SJSA1 (cell line): ENCODE results near the gene CNOT1. TPM values are rescaled to one million over a fixed set of nuclear protein-coding genes. Genes with fewer than 3 reads are reported as not detected.
"Not testable (repeated sequence)": the region's sequence is repeated elsewhere in the genome, so short reads cannot be mapped to it uniquely, and the experiment has no call there.

Experiments used
- DNase-seq, 2 experiments: peaks; one replicate each; pipeline ENCODE4 v3.0.0-alpha.2; 2015 to 2020; ENCODE audit warnings: low spot score in 2 of 2, low read depth in 1 of 2
- H3K27ac ChIP-seq: fragments of 250-450 bp; sonication (Bioruptor Pico); 2 replicates; pipeline ENCODE4 v1.5.1; 2020; ENCODE audit warnings: mild to moderate bottlenecking, moderate library complexity
- H3K27me3 ChIP-seq: fragments of 250-450 bp; sonication (Bioruptor Pico); replicated peaks from 2 replicates; pipeline ENCODE4 v1.5.1; 2020; ENCODE audit warnings: mild to moderate bottlenecking, moderate library complexity
- H3K36me3 ChIP-seq: fragments of 250-450 bp; sonication (Bioruptor Pico); 2 replicates; pipeline ENCODE4 v1.5.1; 2020; ENCODE audit warnings: mild to moderate bottlenecking
- H3K4me1 ChIP-seq: fragments of 250-450 bp; sonication (Bioruptor Pico); replicated peaks from 2 replicates; pipeline ENCODE4 v1.6.1; 2021; ENCODE audit warnings: mild to moderate bottlenecking
- H3K4me3 ChIP-seq: fragments of 250-450 bp; sonication (Bioruptor Pico); 2 replicates; pipeline ENCODE4 v1.5.1; 2020; ENCODE audit warnings: mild to moderate bottlenecking
- H3K9me3 ChIP-seq: fragments of 250-450 bp; sonication (Bioruptor Pico); replicated peaks from 2 replicates; pipeline ENCODE4 v1.5.1; 2020; ENCODE audit warnings: mild to moderate bottlenecking
- total RNA-seq: library from RNA; depleted of rRNA; stranded (reverse); fragments of >200 nt; shearing (Covaris generic); gene quantifications from 2 replicates; pipeline ENCODE4 v1.2.3, GENCODE V29; 2014; rRNA removed

Gene CNOT1
- 77.9 and 123 TPM in 2 replicates for total RNA-seq

DNA sequence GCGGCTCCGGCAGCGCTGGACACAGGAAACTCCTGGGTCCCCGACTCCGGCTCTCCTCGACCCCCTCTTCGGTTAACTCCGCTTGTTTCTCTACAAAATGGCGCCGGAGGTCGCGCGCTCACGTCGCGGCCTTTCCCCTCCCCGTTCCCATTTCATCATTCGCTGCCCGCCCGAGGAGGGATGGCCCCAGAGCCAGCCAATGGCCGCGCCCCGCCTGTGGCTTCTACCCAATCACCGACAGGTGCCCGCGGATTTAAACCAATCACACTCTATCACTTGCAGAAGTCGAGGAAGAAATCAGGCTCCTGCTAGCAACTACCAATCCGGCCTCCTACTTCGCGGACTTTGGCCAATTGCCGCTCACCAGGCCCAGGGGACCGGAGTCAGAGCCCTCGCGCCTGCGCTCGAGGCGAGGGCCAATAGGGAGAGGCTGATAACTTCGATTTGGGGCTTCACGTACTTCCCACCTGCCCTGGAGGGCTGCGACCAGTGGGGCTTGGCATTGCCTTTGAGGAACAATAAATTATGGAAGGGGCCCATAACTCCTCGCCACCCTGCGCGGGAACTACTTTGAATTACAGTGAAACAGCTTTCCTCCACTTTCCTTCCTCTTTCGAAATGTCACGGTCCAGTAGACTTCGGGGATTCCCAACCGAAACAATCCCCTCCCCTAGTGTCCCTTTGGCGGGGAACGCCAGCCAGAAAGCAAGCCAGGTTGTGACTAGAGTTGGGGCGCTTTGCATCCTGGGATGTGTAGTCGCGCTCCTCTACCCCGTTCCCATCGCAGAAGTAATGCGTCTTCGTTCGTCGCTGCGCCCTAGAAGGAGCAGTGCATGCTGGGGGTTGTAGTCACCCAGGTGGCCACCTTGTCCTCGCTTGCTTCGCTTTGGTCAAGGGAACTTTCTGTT, at the start of gene CNOT1:
Gene CNOT1, minus strand, starts transcription at position 94 of the 908 bp plus-strand sequence. CDS start 30,489 bp downstream, outside the sequence.
- Histone ChIP-seq H3K27me3 (no peaks in the 10 kb centered on the region), H3K36me3 (peaks cover 15% of the 10 kb centered on the region), H3K4me3 (peak within 1 kb of the TSS; percentile 68), H3K4me1 (peaks cover 10% of the 10 kb centered on the region; the same call in 1 of the 2 replicates), H3K9me3 (no peaks in the 10 kb centered on the region), H3K27ac (peak within 1 kb of the TSS; percentile 88)
- DNase-seq = peak; percentile 98

DNA sequence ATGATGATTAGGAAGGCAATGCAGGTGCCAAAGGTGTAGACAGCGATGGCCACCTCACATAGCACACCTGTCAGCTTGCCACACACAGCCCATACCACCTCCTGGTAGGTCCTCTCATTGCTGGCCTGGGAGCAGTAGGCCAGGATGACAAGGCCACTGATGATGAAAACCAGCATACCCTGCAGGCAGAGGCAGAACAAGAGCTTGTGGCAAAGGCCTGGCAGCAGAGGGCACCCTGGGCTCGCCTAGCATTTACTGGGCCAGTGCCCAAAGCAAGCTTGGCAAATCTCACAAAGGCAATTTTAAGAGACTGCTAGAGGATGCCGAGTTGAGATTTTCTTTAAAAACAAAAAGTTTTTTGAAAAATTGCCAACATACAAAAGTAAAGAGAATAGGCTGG, 49.1 kb upstream of the CNOT1 start:
- DNase-seq = no peak

DNA sequence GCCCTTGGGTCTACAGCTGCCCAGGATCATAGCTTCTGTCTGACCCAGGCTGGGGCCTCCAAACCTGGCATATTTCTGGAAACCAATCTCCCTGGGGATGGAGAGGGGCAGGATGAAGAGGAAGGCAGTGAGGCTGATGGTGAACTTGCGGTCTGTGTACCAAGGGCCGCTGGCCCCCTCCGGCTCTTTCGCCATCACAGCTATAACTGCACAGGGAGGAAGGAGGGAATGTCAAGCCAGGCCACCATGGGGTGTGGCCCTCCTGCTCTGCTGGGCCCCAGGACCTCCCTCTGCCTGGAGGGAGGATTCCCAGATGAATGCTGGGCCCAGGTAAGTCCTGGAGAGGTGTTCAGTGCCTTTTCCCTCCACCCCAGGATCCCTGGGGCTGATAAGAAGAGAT, 48.6 kb upstream of the CNOT1 start:
- DNase-seq = no peak
- Histone ChIP-seq H3K36me3 (peaks cover 18% of the 10 kb centered on the region), H3K4me3 (no peak overlapping the region), H3K27ac (no peak overlapping the region), H3K27me3 (no peaks in the 10 kb centered on the region), H3K9me3 (no peaks in the 10 kb centered on the region), H3K4me1 (no peaks in the 10 kb centered on the region; the same call in 1 of the 2 replicates)

More for the DNA sequence above, 49.1 kb upstream of the CNOT1 start:
- H3K4me1 ChIP-seq = peaks cover 3% of the 10 kb centered on the region
- peaks cover 18% of the 10 kb centered on the region for H3K36me3 ChIP-seq
- H3K27me3 ChIP-seq = no peaks in the 10 kb centered on the region
- H3K9me3 ChIP-seq = no peaks in the 10 kb centered on the region
- no peak overlapping the region for H3K4me3 ChIP-seq
- no peak overlapping the region for H3K27ac ChIP-seq

DNA sequence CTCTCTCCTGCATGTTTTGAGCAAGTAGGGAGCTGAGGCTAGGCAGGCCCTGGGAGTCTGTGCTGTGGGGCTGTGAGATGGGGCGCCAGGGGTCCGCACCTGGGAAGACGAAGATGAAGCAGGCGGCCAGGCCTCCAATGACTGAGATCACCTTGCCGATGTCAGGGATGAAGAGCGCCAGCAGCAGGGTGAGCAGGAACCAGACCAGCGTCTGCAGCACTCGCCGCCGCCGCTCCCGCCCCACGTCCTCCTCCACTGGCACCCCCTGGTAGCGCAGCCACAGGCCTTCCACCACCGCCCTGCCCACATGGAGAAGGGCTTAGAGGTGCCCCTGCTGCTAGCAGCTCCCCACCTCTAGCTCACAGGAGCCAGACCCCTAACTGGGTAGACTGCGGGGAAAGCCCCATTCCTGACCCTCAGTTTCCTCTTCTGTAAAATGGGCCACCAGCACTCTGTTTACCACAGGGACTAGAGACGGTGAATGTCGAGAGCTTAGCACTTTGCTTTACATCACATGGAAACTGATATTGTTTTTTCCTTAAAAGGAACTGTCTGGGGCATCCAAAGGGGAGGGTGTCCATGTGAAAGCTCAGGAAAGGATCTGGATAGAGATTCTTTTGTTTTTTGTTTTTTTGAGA, 41.4 kb upstream of the CNOT1 start:
- Histone ChIP-seq H3K4me1 (no peaks in the 10 kb centered on the region), H3K27ac (no peak overlapping the region), H3K36me3 (peaks cover 5% of the 10 kb centered on the region; the same call in 1 of the 2 replicates), H3K4me3 (no peak overlapping the region), H3K27me3 (no peaks in the 10 kb centered on the region), H3K9me3 (no peaks in the 10 kb centered on the region)
- no peak for DNase-seq

DNA sequence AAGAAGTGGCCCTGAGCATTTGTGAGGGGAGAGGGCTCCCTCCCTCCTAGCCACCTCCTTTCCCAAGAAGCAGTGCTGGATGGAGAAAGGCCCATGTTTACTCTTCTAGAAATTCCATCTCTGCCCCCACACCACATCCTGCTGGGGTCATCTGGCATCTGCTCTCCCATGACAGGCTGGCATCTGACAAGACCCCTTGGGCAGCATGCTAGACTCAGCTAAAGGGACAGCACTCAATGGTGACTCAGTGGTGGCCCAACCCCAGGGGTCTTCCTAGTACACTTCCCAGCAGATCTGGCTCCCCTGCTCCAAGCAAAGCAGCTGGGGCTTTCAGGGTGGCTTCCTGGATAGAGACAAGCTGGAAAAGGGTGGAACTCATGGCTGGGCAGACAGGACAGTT, 40.6 kb upstream of the CNOT1 start:
- no peaks in the 10 kb centered on the region for H3K4me1 ChIP-seq
- no peaks in the 10 kb centered on the region for H3K9me3 ChIP-seq
- no peaks in the 10 kb centered on the region for H3K36me3 ChIP-seq
- DNase-seq = no peak
- no peak overlapping the region for H3K27ac ChIP-seq
- H3K27me3 ChIP-seq = no peaks in the 10 kb centered on the region
- no peak overlapping the region for H3K4me3 ChIP-seq

DNA sequence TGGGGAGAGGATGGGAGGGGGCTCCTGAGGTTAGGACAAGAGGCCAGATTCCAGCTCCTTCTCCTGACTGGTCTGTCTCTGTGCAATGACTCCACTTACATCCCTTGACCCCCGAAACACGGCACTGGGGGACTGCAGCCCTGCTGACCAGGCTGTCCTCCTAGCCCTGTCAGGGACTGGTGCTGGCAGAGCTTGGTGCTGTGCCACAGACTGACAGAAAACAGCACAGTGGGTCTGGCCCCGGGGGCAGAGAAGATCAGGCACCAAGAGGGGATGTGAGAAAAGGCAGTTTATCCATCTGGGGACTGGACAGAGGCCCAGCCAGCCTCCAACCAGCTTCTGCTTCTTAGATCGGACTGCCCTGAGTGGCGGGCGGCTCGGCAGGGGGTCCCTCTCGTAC, 35.6 kb upstream of the CNOT1 start:
- H3K27ac ChIP-seq = no peak overlapping the region
- DNase-seq = no peak
- no peaks in the 10 kb centered on the region for H3K9me3 ChIP-seq
- no peaks in the 10 kb centered on the region for H3K4me1 ChIP-seq
- no peak overlapping the region for H3K4me3 ChIP-seq
- no peaks in the 10 kb centered on the region for H3K27me3 ChIP-seq
- H3K36me3 ChIP-seq = no peaks in the 10 kb centered on the region

DNA sequence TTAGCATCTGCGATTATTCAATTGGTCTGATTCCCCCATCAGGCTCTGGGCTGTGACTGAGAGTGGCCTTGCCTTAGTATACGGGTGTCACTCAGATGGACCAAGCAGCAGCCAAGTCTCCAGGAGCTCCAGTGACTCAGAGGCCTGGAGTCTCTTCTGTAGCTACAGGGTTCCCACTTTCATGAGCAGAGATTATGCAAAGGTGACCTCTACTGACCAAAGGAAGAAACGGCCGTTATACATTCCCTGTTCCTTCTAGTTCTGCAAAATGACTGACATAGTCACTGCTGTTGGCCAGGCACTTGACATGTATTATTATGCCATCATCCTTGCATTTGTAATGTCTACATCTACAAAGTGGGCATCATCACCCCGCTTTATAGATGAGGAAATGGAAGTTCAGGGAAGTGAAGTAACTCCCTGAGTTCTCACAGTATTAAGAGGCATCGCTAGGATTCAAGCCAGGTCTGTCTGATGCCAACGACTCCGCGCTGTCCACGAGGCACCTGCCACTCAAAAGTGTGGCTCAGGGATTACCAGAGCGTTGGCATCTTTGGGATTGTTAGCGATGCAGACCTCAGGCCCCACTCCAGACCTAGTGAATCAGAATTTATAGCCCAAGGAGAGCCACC, 31.7 kb upstream of the CNOT1 start:
- Histone ChIP-seq H3K27me3 (no peaks in the 10 kb centered on the region), H3K4me3 (no peak overlapping the region), H3K4me1 (no peaks in the 10 kb centered on the region), H3K27ac (no peak overlapping the region), H3K9me3 (no peaks in the 10 kb centered on the region), H3K36me3 (no peaks in the 10 kb centered on the region)
- DNase-seq = peak; percentile 54 to 69

DNA sequence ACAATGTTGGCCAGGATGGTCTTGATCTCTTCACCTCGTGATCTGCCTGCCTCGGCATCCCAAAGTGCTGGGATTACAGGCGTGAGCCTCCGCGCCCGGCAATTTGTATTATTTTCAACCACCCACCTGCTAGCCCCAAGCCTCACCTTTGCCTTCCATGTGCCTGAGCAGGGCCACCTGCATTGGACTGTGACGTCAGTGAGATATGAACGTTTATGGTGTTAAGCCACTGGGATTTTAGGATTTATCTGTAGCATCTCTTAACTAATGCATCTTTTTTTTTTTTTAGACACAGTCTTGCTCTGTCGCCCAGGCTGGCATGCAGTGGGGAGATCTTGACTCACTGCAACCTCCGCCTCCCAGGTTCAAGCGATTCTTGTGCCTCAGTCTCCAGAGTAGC, 30.3 kb upstream of the CNOT1 start:
- not testable (repeated sequence) for DNase-seq, H3K27ac ChIP-seq, H3K27me3 ChIP-seq, H3K9me3 ChIP-seq, H3K36me3 ChIP-seq, H3K4me1 ChIP-seq, H3K4me3 ChIP-seq

DNA sequence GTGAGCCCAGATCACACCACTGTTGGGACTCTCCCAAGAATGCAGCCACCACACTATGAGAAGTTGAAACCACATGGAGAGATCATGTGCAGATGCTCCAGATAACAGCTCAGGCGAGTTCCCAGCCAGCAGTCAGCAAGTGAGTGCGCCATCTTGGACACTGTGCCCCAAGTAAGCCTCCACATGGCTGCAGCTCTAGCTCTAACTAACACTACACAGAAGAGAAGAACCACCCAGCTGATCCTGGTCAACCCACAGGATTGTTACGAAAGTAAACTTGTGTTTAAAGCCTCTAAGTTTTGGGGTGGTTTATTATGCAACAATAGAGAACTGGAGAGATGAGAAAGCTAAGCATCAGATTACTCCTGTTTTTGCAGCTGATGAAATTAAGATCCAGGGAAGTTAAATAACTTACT, 29.2 kb upstream of the CNOT1 start:
- no peaks in the 10 kb centered on the region for H3K4me1 ChIP-seq
- H3K4me3 ChIP-seq = no peak overlapping the region
- no peak overlapping the region for H3K27ac ChIP-seq
- no peak for DNase-seq
- H3K36me3 ChIP-seq = no peaks in the 10 kb centered on the region
- no peaks in the 10 kb centered on the region for H3K9me3 ChIP-seq
- H3K27me3 ChIP-seq = no peaks in the 10 kb centered on the region

DNA sequence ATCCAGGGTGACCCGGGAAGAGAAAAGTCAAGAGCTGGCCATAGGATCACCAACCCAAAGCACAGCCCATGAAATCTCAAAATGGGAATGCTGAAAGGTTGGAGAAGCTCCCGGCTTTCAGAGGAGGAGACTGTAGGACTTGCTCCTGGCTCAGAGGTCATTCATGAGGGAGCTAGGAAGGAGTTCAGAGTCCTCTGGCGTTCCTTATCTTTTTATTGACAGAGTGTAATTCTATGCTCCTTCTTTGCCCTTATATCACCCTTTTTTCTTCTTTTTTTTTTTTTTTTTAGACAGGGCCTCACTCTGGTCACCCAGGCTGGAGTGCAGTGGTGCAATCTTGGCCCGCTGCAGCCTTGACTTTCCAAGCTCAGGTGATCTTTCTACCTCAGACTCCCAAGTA, 27.3 kb upstream of the CNOT1 start:
- H3K4me3 ChIP-seq = no peak overlapping the region
- no peaks in the 10 kb centered on the region for H3K36me3 ChIP-seq
- no peaks in the 10 kb centered on the region for H3K27me3 ChIP-seq
- no peak overlapping the region for H3K27ac ChIP-seq
- H3K4me1 ChIP-seq = peaks cover 4% of the 10 kb centered on the region; the same call in 1 of the 2 replicates
- no peaks in the 10 kb centered on the region for H3K9me3 ChIP-seq
- no peak for DNase-seq

DNA sequence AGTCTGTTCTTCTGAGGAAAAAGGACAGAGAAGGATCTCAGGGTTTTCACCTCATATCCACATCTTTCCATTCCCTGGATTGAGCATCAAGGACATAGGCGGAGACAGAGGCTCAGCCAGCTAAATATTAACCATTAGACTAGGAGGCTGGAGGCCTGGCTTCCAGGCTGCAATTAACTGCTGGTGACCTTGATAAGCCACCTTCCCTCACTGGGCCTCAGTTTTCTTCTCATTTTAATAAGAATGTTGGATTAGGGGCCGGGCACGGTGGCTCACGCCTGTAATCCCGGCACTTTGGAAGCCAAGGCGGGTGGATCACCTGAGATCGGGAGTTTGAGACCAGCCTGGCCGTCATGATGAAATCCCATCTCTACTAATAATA, 25.6 kb upstream of the CNOT1 start:
- no peaks in the 10 kb centered on the region for H3K36me3 ChIP-seq
- no peaks in the 10 kb centered on the region for H3K9me3 ChIP-seq
- no peaks in the 10 kb centered on the region for H3K27me3 ChIP-seq
- no peak overlapping the region for H3K4me3 ChIP-seq
- DNase-seq = no peak
- peaks cover 10% of the 10 kb centered on the region; the same call in 1 of the 2 replicates for H3K4me1 ChIP-seq
- H3K27ac ChIP-seq = no peak overlapping the region

DNA sequence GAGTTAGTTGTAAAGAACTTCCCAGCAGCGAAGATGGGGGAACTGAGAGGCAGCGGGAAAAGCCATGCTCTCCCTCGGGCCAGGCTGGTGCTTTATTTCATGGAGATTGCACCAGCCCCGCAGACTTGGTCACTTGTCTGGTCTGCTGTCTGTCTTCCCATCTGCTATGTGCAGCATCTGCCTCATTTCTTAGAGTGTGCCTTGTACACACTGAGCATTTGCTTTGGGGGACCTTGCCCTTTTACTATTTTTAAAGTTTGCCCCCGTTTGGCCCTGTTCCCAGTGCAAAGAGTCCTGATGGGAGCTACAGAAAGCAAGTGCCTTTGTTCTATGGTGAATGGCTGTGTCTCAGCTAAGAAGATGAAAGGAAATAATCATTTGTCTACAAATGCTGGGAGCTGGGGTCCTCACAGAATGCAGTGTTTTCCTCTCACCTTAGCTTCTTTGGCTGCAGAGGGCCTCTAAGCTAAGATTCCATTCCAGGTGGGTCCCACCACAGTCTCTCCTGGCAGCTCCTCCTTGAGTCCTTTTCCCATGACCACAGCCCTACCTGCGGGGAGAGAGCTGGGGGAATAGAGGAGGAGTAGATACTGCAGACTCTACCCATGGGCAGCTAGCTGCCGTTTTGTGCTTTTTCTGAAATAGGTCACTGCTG, 25.1 kb upstream of the CNOT1 start:
- Histone ChIP-seq H3K4me1 (peaks cover 10% of the 10 kb centered on the region; the same call in 1 of the 2 replicates), H3K27ac (no peak overlapping the region)

DNA sequence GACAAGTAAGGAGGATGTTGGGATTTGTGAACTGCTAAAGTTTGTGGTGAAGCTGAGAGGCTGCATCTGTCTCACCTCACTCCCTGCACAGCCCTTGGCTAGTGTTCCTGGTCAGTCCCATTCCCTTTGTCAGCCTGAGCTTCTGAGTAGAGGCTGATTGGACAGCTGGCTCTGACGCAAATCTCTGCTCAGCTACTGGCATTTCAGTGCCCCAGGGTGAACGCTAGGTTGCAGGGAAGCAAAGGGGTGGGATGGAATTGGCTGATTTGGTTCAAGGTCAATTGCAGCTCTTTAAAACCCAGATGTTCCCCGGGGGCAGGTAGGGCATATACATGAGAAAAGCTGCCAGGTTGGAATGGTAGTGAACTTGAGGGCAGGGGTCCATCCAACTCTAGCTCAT, 23.1 kb upstream of the CNOT1 start:
- peaks cover 10% of the 10 kb centered on the region; the same call in 1 of the 2 replicates for H3K4me1 ChIP-seq
- H3K4me3 ChIP-seq = no peak overlapping the region
- DNase-seq = no peak
- no peaks in the 10 kb centered on the region for H3K27me3 ChIP-seq
- no peaks in the 10 kb centered on the region for H3K36me3 ChIP-seq
- no peak overlapping the region for H3K27ac ChIP-seq
- no peaks in the 10 kb centered on the region for H3K9me3 ChIP-seq

More for the DNA sequence above, 25.1 kb upstream of the CNOT1 start:
- no peak for DNase-seq
- Histone ChIP-seq H3K36me3 (no peaks in the 10 kb centered on the region), H3K27me3 (no peaks in the 10 kb centered on the region), H3K4me3 (no peak overlapping the region), H3K9me3 (no peaks in the 10 kb centered on the region)
